Liver (tissue), 9 donors: ENCODE results near the gene UQCR10. TPM values are rescaled to one million over a fixed set of nuclear protein-coding genes. Genes with fewer than 3 reads are reported as not detected.

Experiments used
- DNase-seq: peaks from one replicate; pipeline ENCODE4 v3.0.0-alpha.2; 2017; ENCODE audit warnings: low spot score
- H3K27ac ChIP-seq, 2 donors: one replicate each; pipeline ENCODE4 v1.7.0; 2013; ENCODE audit warnings: inconsistent platforms in 2 of 2, low read length in 2 of 2, control low read depth in 1 of 2, low read depth in 1 of 2, mild to moderate bottlenecking in 1 of 2
- H3K27me3 ChIP-seq, 4 donors: one replicate each; pipeline versions ENCODE4 v1.6.1 to v1.7.0; 2013; ENCODE audit warnings: low read length in 3 of 4, inconsistent platforms in 1 of 4, mild to moderate bottlenecking in 1 of 4, moderate library complexity in 1 of 4; ENCODE audit not compliant: control insufficient read depth in 4 of 4, insufficient read depth in 4 of 4
- H3K36me3 ChIP-seq, 4 donors: one replicate each; pipeline versions ENCODE4 v1.6.1 to v1.7.0; 2013; ENCODE audit warnings: low read length in 3 of 4, mild to moderate bottlenecking in 3 of 4, low read depth in 1 of 4, moderate library complexity in 1 of 4; ENCODE audit not compliant: control insufficient read depth in 4 of 4, insufficient read depth in 3 of 4
- H3K4me1 ChIP-seq, 4 donors: one replicate each; pipeline versions ENCODE4 v1.6.1 to v1.7.0; 2013; ENCODE audit warnings: low read length in 3 of 4, mild to moderate bottlenecking in 3 of 4, moderate library complexity in 1 of 4; ENCODE audit not compliant: control insufficient read depth in 4 of 4, insufficient read depth in 4 of 4
- H3K4me3 ChIP-seq, 3 donors: one replicate each; pipeline versions ENCODE4 v1.6.1 to v1.7.0; 2013; ENCODE audit warnings: low read length in 3 of 3, control low read depth in 1 of 3, low read depth in 1 of 3, mild to moderate bottlenecking in 1 of 3
- H3K9ac ChIP-seq, 2 donors: one replicate each; pipeline ENCODE4 v1.7.0; 2013; ENCODE audit warnings: low read length in 2 of 2, mild to moderate bottlenecking in 2 of 2, moderate library complexity in 2 of 2, control low read depth in 1 of 2, low read depth in 1 of 2
- H3K9me3 ChIP-seq, 4 donors: one replicate each; pipeline versions ENCODE4 v1.6.1 to v1.7.0; 2013; ENCODE audit warnings: low read length in 3 of 4; ENCODE audit not compliant: control insufficient read depth in 4 of 4
- ATF3 ChIP-seq: IDR thresholded peaks from 2 replicates; pipeline ENCODE4 v1.6.1; 2016; ENCODE audit warnings: antibody characterized with exemption
- CTCF ChIP-seq: fragments of 150-350 bp; IDR thresholded peaks from 2 replicates; pipeline ENCODE4 v1.5.1; 2017; ENCODE audit warnings: improper control_type of control experiment, low read depth, low read length; ENCODE audit not compliant: missing input control
- EGR1 ChIP-seq, 2 donors: IDR thresholded peaks; 2 replicates each; pipeline ENCODE4 v1.6.1; 2016 to 2018; ENCODE audit warnings: antibody characterized with exemption in 2 of 2, low read depth in 2 of 2
- FOXA1 ChIP-seq: IDR thresholded peaks from 2 replicates; pipeline ENCODE4 v1.6.1; 2016; ENCODE audit warnings: antibody characterized with exemption
- FOXA2 ChIP-seq: IDR thresholded peaks from 2 replicates; pipeline ENCODE4 v1.6.1; 2016; ENCODE audit warnings: antibody characterized with exemption
- GABPA ChIP-seq, 2 donors: IDR thresholded peaks in 1 of 2; conservative IDR thresholded peaks in 1 of 2; 2 replicates each; pipeline ENCODE4 v1.6.1; 2016; ENCODE audit warnings: antibody characterized with exemption in 2 of 2, mild to moderate bottlenecking in 1 of 2, moderate library complexity in 1 of 2
- HNF4A ChIP-seq, 2 donors: conservative IDR thresholded peaks; 2 replicates each; pipeline ENCODE4 v1.6.1; 2016; ENCODE audit warnings: antibody characterized with exemption in 2 of 2, mild to moderate bottlenecking in 2 of 2
- JUND ChIP-seq, 2 donors: IDR thresholded peaks; 2 replicates each; pipeline ENCODE4 v1.6.1; 2016; ENCODE audit warnings: antibody characterized with exemption in 2 of 2
- MAX ChIP-seq: IDR thresholded peaks from 2 replicates; pipeline ENCODE4 v1.6.1; 2016; ENCODE audit warnings: antibody characterized with exemption
- NR2F2 ChIP-seq: IDR thresholded peaks from 2 replicates; pipeline ENCODE4 v1.6.1; 2016; ENCODE audit warnings: antibody characterized with exemption
- RAD21 ChIP-seq, 2 donors: IDR thresholded peaks; 2 replicates each; pipeline ENCODE4 v1.6.1; 2016; ENCODE audit warnings: antibody characterized with exemption in 2 of 2, mild to moderate bottlenecking in 2 of 2
- REST ChIP-seq: IDR thresholded peaks from 2 replicates; pipeline ENCODE4 v1.6.1; 2016; ENCODE audit warnings: antibody characterized with exemption, mild to moderate bottlenecking
- RXRA ChIP-seq, 2 donors: IDR thresholded peaks; 2 replicates each; pipeline ENCODE4 v1.6.1; 2017 to 2018; ENCODE audit warnings: antibody characterized with exemption in 2 of 2, mild to moderate bottlenecking in 1 of 2
- SP1 ChIP-seq: IDR thresholded peaks from 2 replicates; pipeline ENCODE4 v1.6.1; 2018; ENCODE audit warnings: antibody characterized with exemption, mild to moderate bottlenecking
- TAF1 ChIP-seq: conservative IDR thresholded peaks from 2 replicates; pipeline ENCODE4 v1.6.1; 2016; ENCODE audit warnings: antibody characterized with exemption, mild to moderate bottlenecking
- ZBTB33 ChIP-seq: IDR thresholded peaks from 2 replicates; pipeline ENCODE4 v1.6.1; 2016; ENCODE audit warnings: antibody characterized with exemption
- WGBS: extraction: QIAGEN DNeasy Blood & Tissue Kit; methylation state at CpG from one replicate; pipeline ENCODE4 v1.1.7; 2013; 5-methylcytosine and 5-hydroxymethylcytosine counted together
- polyA plus RNA-seq, 2 donors: library from polyadenylated mRNA; stranded (reverse) in 1 of 2; unstranded in 1 of 2; fragments of 200-250 nt in 1 of 2; fragments of >200 nt in 1 of 2; fragmentation: Nextera tagmentation in 1 of 2; extraction: Ambion mirVana in 1 of 2; gene quantifications; one replicate each; pipeline versions ENCODE4 v1.2.1 to v1.2.3, GENCODE V29; 2013 to 2015
- total RNA-seq, 2 donors: library from RNA; depleted of rRNA; stranded (reverse); fragments of >200 nt; gene quantifications; one replicate each; pipeline ENCODE4 v1.2.3, GENCODE V29; 2014
- donor health status: healthy.
- donor health status: healthy.
- donor health status: healthy.
- donor health status: healthy.
- donor health status: healthy.

UQCR10 gene
- total and polyA plus RNA-seq, 4 donors = 40.2 to 243 (median 102) TPM

GRCh38 chr22:29804985-29805384 is 37.8 kb downstream of the UQCR10 start:
- 92% methylated on average over 2 of the region's 2 CpGs for WGBS
- Histone ChIP-seq H3K27me3 (no peaks in the 10 kb centered on the region), H3K9me3 (no peaks in the 10 kb centered on the region), H3K4me1 (peaks cover 0 to 6% (median 1%) of the 10 kb centered on the region in 4 donors), H3K4me3 (no peak overlapping the region), H3K36me3 (peaks cover 21 to 64% (median 51%) of the 10 kb centered on the region in 4 donors), H3K27ac (no peak overlapping the region), H3K9ac (no peak overlapping the region)
- TF ChIP-seq RAD21 (IDR thresholded peaks at IDR 0.05) (no peak), TAF1 (no peak), HNF4A (conservative IDR thresholded peaks at IDR 0.05) (no peak), CTCF (no peak), SP1 (no peak), ZBTB33 (no peak), REST (no peak), EGR1 (IDR thresholded peaks at IDR 0.05; ENCODE audit: low read depth in 2 of 2) (no peak), NR2F2 (no peak)
- no peak for DNase-seq

GRCh38 chr22:29806196-29806595 is 39.0 kb downstream of the UQCR10 start:
- Histone ChIP-seq H3K9ac (no peak overlapping the region), H3K4me3 (no peak overlapping the region), H3K4me1 (peaks cover 4 to 14% (median 11%) of the 10 kb centered on the region in 4 donors), H3K36me3 (peaks cover 21 to 59% (median 47%) of the 10 kb centered on the region in 4 donors), H3K27me3 (no peaks in the 10 kb centered on the region), H3K27ac (no peak overlapping the region), H3K9me3 (no peaks in the 10 kb centered on the region)
- DNase-seq = no peak
- 96% methylated on average over 6 of the region's 6 CpGs for WGBS
- TF ChIP-seq HNF4A (conservative IDR thresholded peaks at IDR 0.05) (no peak), REST (no peak), RAD21 (IDR thresholded peaks at IDR 0.05) (no peak), SP1 (no peak), EGR1 (IDR thresholded peaks at IDR 0.05; ENCODE audit: low read depth in 2 of 2) (no peak), ZBTB33 (no peak), JUND (IDR thresholded peaks at IDR 0.05) (no peak), RXRA (IDR thresholded peaks at IDR 0.05) (no peak), GABPA (IDR thresholded peaks at IDR 0.05 in 1 of 2, conservative IDR thresholded peaks at IDR 0.05 in 1 of 2) (no peak), ATF3 (no peak), TAF1 (no peak), FOXA2 (no peak), FOXA1 (no peak), MAX (no peak)
